ENCODE measurements around the gene IQGAP2.

DNA sequence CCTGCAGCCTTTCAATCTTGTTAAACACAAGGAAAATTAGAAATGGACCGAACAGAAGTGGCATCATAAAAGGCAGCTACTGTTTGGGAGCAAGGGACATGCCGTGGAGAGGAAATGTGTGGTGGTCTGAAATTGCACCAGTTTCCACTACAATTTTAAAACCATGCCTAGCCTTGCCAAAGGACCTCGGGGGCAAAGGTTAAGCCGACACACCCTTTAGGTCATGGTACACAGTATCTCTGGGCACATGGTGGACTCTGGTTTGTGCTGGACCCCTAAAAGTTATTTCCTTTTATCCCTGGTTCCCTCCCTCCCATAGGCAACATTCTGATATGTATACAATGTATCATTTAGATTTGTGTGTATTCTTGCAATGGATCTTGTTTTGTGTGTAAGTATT is 142.1 kb downstream of the IQGAP2 start:
- TF ChIP-seq, protein P1, sequence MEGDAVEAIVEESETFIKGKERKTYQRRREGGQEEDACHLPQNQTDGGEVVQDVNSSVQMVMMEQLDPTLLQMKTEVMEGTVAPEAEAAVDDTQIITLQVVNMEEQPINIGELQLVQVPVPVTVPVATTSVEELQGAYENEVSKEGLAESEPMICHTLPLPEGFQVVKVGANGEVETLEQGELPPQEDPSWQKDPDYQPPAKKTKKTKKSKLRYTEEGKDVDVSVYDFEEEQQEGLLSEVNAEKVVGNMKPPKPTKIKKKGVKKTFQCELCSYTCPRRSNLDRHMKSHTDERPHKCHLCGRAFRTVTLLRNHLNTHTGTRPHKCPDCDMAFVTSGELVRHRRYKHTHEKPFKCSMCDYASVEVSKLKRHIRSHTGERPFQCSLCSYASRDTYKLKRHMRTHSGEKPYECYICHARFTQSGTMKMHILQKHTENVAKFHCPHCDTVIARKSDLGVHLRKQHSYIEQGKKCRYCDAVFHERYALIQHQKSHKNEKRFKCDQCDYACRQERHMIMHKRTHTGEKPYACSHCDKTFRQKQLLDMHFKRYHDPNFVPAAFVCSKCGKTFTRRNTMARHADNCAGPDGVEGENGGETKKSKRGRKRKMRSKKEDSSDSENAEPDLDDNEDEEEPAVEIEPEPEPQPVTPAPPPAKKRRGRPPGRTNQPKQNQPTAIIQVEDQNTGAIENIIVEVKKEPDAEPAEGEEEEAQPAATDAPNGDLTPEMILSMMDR (IDR thresholded peaks at IDR 0.05), result no peak
- TF ChIP-seq POLR2A (IDR thresholded peaks at IDR 0.05), result no peak

All from testis (tissue), 2 donors.